Measurements from ENCODE around the gene RAB4B.
"Not testable (repeated sequence)": the region's sequence is repeated elsewhere in the genome, so short reads cannot be mapped to it uniquely, and the experiment has no call there.

DNA sequence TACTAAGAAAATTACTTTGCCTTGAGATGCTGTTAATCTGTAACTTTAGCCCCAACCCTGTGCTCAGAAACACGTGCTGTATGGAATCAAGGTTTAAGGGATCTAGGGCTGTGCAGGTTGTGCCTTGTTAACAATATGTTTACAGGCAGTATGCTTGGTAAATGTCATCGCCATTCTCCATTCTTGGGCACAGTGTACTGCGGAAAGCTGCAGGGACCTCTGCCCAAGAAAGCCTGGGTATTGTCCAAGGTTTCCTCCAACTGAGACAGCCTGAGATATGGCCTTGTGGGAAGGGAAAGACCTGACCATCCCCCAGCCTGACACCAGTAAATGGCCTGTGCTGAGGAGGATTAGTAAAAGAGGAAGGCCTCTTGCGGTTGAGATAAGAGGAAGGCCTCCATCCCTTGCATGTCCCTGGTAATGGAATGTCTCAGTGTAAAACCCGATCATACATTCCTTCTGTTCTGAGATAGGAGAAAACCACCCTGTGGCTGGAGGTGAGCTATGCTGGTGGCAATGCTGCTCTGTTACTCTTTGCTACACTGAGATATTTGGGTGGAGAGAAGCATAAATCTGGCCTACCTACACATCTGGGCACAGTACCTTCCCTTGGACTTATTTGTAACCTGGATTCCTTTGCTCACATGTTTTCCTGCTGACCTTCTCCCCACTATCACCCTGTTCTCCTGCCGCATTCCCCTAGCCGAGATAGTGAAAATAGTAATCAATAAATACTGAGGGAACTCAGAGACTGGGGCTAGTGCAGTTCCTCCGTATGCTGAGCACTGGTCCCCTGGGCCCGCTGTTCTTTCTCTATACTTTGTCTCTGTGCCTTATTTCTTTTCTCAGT lies 44.9 kb downstream of the RAB4B start:
- TF ChIP-seq, protein P1, sequence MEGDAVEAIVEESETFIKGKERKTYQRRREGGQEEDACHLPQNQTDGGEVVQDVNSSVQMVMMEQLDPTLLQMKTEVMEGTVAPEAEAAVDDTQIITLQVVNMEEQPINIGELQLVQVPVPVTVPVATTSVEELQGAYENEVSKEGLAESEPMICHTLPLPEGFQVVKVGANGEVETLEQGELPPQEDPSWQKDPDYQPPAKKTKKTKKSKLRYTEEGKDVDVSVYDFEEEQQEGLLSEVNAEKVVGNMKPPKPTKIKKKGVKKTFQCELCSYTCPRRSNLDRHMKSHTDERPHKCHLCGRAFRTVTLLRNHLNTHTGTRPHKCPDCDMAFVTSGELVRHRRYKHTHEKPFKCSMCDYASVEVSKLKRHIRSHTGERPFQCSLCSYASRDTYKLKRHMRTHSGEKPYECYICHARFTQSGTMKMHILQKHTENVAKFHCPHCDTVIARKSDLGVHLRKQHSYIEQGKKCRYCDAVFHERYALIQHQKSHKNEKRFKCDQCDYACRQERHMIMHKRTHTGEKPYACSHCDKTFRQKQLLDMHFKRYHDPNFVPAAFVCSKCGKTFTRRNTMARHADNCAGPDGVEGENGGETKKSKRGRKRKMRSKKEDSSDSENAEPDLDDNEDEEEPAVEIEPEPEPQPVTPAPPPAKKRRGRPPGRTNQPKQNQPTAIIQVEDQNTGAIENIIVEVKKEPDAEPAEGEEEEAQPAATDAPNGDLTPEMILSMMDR (IDR thresholded peaks at IDR 0.05) = not testable (repeated sequence)
- TF ChIP-seq EZH2 (IDR thresholded peaks at IDR 0.05) = not testable (repeated sequence)

All from neural progenitor cell (in vitro differentiated cells).